OCI-LY7 (cell line): Measurements from ENCODE around the gene CDNF.

Experiments used
- CTCF ChIP-seq: fragments of 200-600 bp; sonication (generic); conservative IDR thresholded peaks from 2 replicates; pipeline ENCODE4 v1.5.1; 2014; ENCODE audit warnings: mild to moderate bottlenecking, antibody characterized with exemption, low read length, moderate library complexity, mixed read lengths
- EZH2phosphoT487 ChIP-seq: fragments of 200-600 bp; sonication (generic); IDR thresholded peaks from 2 replicates; pipeline ENCODE4 v1.6.1; 2018; ENCODE audit warnings: low read depth, borderline replicate concordance, mild to moderate bottlenecking, mixed run types, antibody characterized with exemption, low read length, moderate library complexity, mixed read lengths

- TF ChIP-seq CTCF: no peak
- no peak for TF ChIP-seq EZH2phosphoT487
Measured at GRCh38 chr10:14826076-14826829, 11.6 kb downstream of the CDNF start.
